Measurements from ENCODE around the gene PDLIM3. TPM values are rescaled to one million over a fixed set of nuclear protein-coding genes. Genes with fewer than 3 reads are reported as not detected.

PDLIM3 gene, protein sequence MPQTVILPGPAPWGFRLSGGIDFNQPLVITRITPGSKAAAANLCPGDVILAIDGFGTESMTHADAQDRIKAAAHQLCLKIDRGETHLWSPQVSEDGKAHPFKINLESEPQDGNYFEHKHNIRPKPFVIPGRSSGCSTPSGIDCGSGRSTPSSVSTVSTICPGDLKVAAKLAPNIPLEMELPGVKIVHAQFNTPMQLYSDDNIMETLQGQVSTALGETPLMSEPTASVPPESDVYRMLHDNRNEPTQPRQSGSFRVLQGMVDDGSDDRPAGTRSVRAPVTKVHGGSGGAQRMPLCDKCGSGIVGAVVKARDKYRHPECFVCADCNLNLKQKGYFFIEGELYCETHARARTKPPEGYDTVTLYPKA
- total RNA-seq: 49.8 TPM

DNA sequence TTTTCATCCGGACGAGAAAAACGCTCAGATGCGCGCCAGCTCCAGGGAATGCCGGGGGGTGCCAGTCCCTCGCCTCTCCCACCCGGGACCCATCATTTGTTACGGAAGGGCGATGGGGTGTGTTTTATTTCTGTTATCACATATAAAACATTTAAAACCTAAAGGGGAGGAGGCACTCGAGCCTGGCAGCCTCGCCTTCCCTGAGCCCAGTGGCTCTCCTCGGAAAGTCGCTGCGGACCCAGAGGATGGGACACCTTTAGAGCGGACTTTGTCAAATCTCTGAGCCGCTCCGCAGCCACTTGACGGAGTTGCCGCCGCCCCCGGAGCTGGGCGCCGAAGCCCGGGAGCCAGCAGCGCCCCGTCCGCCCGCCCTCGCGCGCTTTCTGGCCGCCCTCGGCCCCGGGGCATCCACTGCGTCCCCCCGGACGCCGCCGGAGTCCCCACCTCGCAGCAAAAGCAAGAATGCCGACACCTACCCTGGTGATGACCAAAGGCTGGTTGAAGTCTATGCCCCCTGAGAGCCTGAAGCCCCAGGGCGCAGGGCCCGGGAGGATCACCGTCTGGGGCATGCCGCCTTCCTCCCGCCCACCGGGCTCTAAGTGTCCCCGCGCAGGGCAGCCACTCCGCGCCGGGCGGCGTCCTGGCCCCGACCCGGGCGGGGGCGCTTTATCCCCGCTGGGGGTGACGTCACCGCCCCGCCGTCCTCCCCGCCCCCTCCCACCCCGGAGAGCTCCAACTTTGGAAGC, at the start of gene PDLIM3:
Gene PDLIM3, minus strand, starts transcription at position 642 of the 746 bp plus-strand sequence. Its CDS starts 73 bp downstream, at position 569.

DNA sequence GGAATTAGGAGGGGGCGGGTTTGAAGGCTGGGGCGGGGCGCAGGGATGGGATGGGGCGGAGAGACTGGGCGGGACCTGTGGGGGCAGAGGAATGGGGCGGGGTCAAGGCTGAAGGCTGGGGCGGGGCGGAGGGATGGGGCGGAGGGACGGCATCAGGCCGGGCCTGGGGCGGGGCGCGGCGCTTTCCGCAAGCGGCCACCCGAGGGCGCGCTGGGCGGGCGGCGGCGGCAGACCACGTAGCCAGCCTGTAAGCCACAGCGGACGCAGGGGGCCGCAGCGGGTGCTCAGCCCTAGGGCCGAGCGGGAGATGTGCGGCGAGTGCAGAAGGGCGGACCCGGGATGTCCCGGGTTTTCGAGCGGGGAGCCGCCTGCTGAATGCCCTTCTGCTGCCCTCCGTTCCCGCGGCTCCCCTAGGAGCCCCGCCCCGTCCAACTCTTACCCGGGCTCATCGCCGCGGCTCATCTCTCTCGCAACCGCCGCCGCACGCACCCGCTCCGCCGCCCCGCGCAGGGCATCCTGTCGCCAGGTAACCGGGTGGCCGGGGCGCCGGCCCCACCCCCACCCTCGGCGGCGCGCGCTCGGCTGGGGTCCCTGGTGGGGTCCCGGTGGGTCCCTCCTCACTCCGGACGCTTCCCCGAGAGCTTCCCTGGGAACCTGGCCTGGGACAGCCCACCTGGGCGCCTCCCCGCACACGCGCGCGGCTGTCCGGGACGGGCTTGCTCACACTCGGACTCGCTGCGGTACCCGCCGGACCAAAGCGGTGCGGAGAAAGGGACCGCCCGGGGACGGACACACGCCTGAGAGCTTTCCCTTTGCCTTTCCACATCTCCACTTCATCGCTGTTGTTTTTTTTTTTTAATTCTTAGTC, 63.8 kb downstream of the PDLIM3 start, which contains the start of gene CCDC110:
Gene CCDC110, minus strand, starts transcription at position 499 of the 868 bp plus-strand sequence. Its CDS starts 50 bp downstream, at position 449.

Other genes with a start within 250 kb of the PDLIM3 start
- 9.0 TPM for gene LRP2BP, start 139.6 kb downstream of the PDLIM3 start, total RNA-seq
- 12.2 TPM for gene ANKRD37, start 138.7 kb downstream of the PDLIM3 start, total RNA-seq
- gene UFSP2, start 109.5 kb downstream of the PDLIM3 start, total RNA-seq: 52.1 TPM
- gene CCDC110, start 63.8 kb downstream of the PDLIM3 start, total RNA-seq: 5.5 TPM

Measured in diencephalon (tissue), 1 donor.